B cell (primary cell): ENCODE results near the gene CATSPERZ. TPM values are rescaled to one million over a fixed set of nuclear protein-coding genes. Genes with fewer than 3 reads are reported as not detected.

Experiments
- ATAC-seq: fragments of 200-7000 bp; cut with Tn5 transposase; one replicate; pipeline ENCODE4 v1.10.0; 2021; ENCODE audit warnings: low read depth, mild to moderate bottlenecking, moderate number of reproducible peaks, moderate library complexity
- CTCF ChIA-PET: fragments of 350-600 bp; sonication (Branson Sonifier 250); formaldehyde crosslinking; loops from one replicate; lab custom pipeline; 2021; ENCODE audit warnings: antibody characterized with exemption, inconsistent platforms; lab: Charles Lee
- POLR2A ChIA-PET: fragments of 350-600 bp; sonication (Branson Sonifier 250); formaldehyde crosslinking; loops from one replicate; lab custom pipeline; 2021; ENCODE audit warnings: antibody characterized with exemption; lab: Charles Lee
- DNase-seq: peaks from one replicate; pipeline ENCODE4 v3.0.0; 2013
- H2AFZ ChIP-seq: 2 replicates; pipeline ENCODE4 v1.6.1; 2012; ENCODE audit warnings: mild to moderate bottlenecking, low read depth, low read length; ENCODE audit not compliant: insufficient read depth, poor library complexity, severe bottlenecking
- H3K27ac ChIP-seq, 2 donors: 1 replicate in 1 of 2; 2 replicates in 1 of 2; pipeline ENCODE4 v1.5.1; 2012 to 2013; ENCODE audit warnings: low read length in 2 of 2, mild to moderate bottlenecking in 2 of 2, moderate library complexity in 1 of 2
- H3K27me3 ChIP-seq, 4 experiments: fragments of 200-600 bp in 1 of 4; sonication (generic) in 1 of 4; replicated peaks in 1 of 4; 1 replicate in 2 of 4; 2 replicates in 2 of 4; pipeline versions ENCODE4 v1.6.1 to v1.7.0; 2013 to 2016; ENCODE audit warnings: low read length in 3 of 4, mild to moderate bottlenecking in 2 of 4, mixed read lengths in 1 of 4, moderate library complexity in 1 of 4; ENCODE audit not compliant: insufficient read depth in 4 of 4, control insufficient read depth in 3 of 4; ENCODE audit errors: control extremely low read depth in 1 of 4
- H3K36me3 ChIP-seq, 2 experiments: replicated peaks in 1 of 2; 1 replicate in 1 of 2; 2 replicates in 1 of 2; pipeline versions ENCODE4 v1.6.1 to v1.7.1; 2013; ENCODE audit warnings: low read length in 1 of 2; ENCODE audit not compliant: insufficient read depth in 2 of 2, control insufficient read depth in 1 of 2; ENCODE audit errors: control extremely low read depth in 1 of 2, extremely low read depth in 1 of 2
- H3K4me1 ChIP-seq, 2 donors: fragments of 200-600 bp in 1 of 2; sonication (generic) in 1 of 2; 1 replicate in 1 of 2; 2 replicates in 1 of 2; pipeline versions ENCODE4 v1.5.1 to v1.6.1; 2013 to 2017; ENCODE audit warnings: low read length in 2 of 2; ENCODE audit not compliant: control insufficient read depth in 2 of 2, insufficient read depth in 2 of 2
- H3K4me2 ChIP-seq: replicated peaks from 2 replicates; pipeline ENCODE3; 2012; ENCODE audit warnings: mild to moderate bottlenecking, low read depth, low read length; ENCODE audit not compliant: poor library complexity, severe bottlenecking
- H3K4me3 ChIP-seq, 5 experiments: fragments of 200-600 bp in 1 of 5; sonication (generic) in 1 of 5; 1 replicate in 3 of 5; 2 replicates in 2 of 5; pipeline versions ENCODE4 v1.5.1 to v1.7.0; 2011 to 2016; ENCODE audit warnings: low read length in 4 of 5, mild to moderate bottlenecking in 4 of 5, low read depth in 2 of 5, control low read depth in 1 of 5, moderate library complexity in 1 of 5; ENCODE audit not compliant: insufficient read depth in 1 of 5; ENCODE audit errors: control extremely low read depth in 1 of 5, extremely low read depth in 1 of 5
- H3K79me2 ChIP-seq: fragments of 200-600 bp; sonication (generic); one replicate; pipeline ENCODE4 v1.6.0; 2016; ENCODE audit warnings: low read length; ENCODE audit not compliant: control insufficient read depth, insufficient read depth
- H3K9ac ChIP-seq: fragments of 200-600 bp; sonication (generic); 2 replicates; pipeline ENCODE4 v1.6.1; 2017; ENCODE audit warnings: mild to moderate bottlenecking, low read length, moderate library complexity
- H3K9me3 ChIP-seq, 3 donors: one replicate each; pipeline versions ENCODE4 v1.6.1 to v1.7.1; 2013; ENCODE audit warnings: low read length in 2 of 3; ENCODE audit not compliant: control insufficient read depth in 2 of 3, insufficient read depth in 1 of 3; ENCODE audit errors: control extremely low read depth in 1 of 3
- H4K20me1 ChIP-seq: 2 replicates; pipeline ENCODE4 v1.6.0; 2012; ENCODE audit warnings: mild to moderate bottlenecking, low read length; ENCODE audit not compliant: insufficient read depth, control insufficient read depth, poor library complexity, severe bottlenecking
- H3K27ac Mint-ChIP-seq: one replicate; pipeline ENCODE4 v1.8.0; 2021; ENCODE audit warnings: mixed read lengths
- H3K27me3 Mint-ChIP-seq: one replicate; pipeline ENCODE4 v1.8.0; 2021; ENCODE audit warnings: mixed read lengths
- H3K4me1 Mint-ChIP-seq: one replicate; pipeline ENCODE4 v1.8.0; 2021; ENCODE audit warnings: mixed read lengths
- H3K4me3 Mint-ChIP-seq: one replicate; pipeline ENCODE4 v1.8.0; 2021; ENCODE audit warnings: mixed read lengths
- H3K9me3 Mint-ChIP-seq: one replicate; pipeline ENCODE4 v1.8.0; 2022; ENCODE audit warnings: mixed read lengths; ENCODE audit not compliant: insufficient read depth
- CTCF ChIP-seq: fragments of 200-600 bp; IDR thresholded peaks from one replicate; pipeline ENCODE4 v1.8.0; 2022; ENCODE audit warnings: antibody characterized with exemption, mild to moderate bottlenecking
- EZH2 ChIP-seq: IDR thresholded peaks from 2 replicates; pipeline ENCODE4 v1.6.1; 2012; ENCODE audit warnings: borderline replicate concordance, low read depth, mild to moderate bottlenecking, moderate library complexity, low read length; ENCODE audit not compliant: insufficient read depth, poor library complexity, severe bottlenecking
- WGBS: methylation state at CpG from one replicate; pipeline ENCODE4 v1.1.5; 2013; ENCODE audit warnings: missing lambda C conversion rate; ENCODE audit not compliant: insufficient coverage; 5-methylcytosine and 5-hydroxymethylcytosine counted together
- intact Hi-C: fragments of 100-400 bp; cut with micrococcal nuclease; formaldehyde crosslinking; loops from one replicate; pipeline ENCODE4 v1.10.0; 2022
- polyA plus RNA-seq: library from polyadenylated mRNA; depleted of rRNA; stranded (reverse); fragments of >200 nt; gene quantifications from 2 replicates; pipeline ENCODE4 v1.2.3, GENCODE V29; 2012
- total RNA-seq, 2 donors: library from RNA; stranded (reverse); fragments of 120-200 nt in 1 of 2; gene quantifications; 1 replicate in 1 of 2; 2 replicates in 1 of 2; pipeline versions ENCODE4 v1.2.3 to v1.2.4, GENCODE V29; 2013 to 2022

The CATSPERZ gene
- total and polyA plus RNA-seq, 2 donors (not counting 1 experiment from before 2014, with no cell fraction given): 0.39 TPM; not detected in 1

GRCh38 chr11:64305075-64305690 is 5.0 kb downstream of the CATSPERZ start, which contains the start of gene ESRRA:
Gene ESRRA, plus strand, starts transcription at chr11:64305524. Its CDS starts 1,656 bp downstream, at chr11:64307180.
- Mint-ChIP-seq H3K4me3 (peak within 1 kb of the TSS; percentile 98), H3K4me1 (peaks cover 29% of the 10 kb centered on the region), H3K27me3 (peaks cover 9% of the 10 kb centered on the region), H3K9me3 (no peaks in the 10 kb centered on the region), H3K27ac (peak within 1 kb of the TSS; percentile 95)
- ChIA-PET POLR2A (interaction anchor here (0.6 to 3.5 kb wide), 13 partner anchors 13 to 1698 kb away, joined by 3 to 21 read pairs (median 6); partner anchors contain the start of genes CCDC88B, FERMT3, FKBP2 and GPR137), CTCF (interaction anchor here (1.0 to 5.8 kb wide), 20 partner anchors 9 to 1552 kb away, joined by 3 to 243 read pairs (median 10); partner anchors contain the start of genes BAD, CCDC88B, FERMT3 and FKBP2)
- H3K36me3 ChIP-seq: peaks cover 0 to 6% of the 10 kb centered on the region in 2 experiments
- peaks cover 0 to 25% (median 8%) of the 10 kb centered on the region in 4 experiments for H3K27me3 ChIP-seq
- intact Hi-C loops: loop anchor here (1.0 to 10.0 kb wide), 7 partner anchors 12 to 470 kb away; partner anchors contain the start of genes CCDC88B, DNAJC4, FKBP2 and GPR137
- peak within 1 kb of the TSS; percentile 77 for H2AFZ ChIP-seq
- WGBS: under 1% methylated on average over 80 of the region's 81 CpGs
- peaks cover 0 to 14% (median 0%) of the 10 kb centered on the region in 3 donors for H3K9me3 ChIP-seq
- H3K4me2 ChIP-seq: peak within 1 kb of the TSS; percentile 97
- ATAC-seq (peak; percentile 75), DNase-seq (peak; percentile 99)
- H3K4me1 ChIP-seq: peaks cover 19 to 40% of the 10 kb centered on the region in 2 donors
- H3K27ac ChIP-seq: peak within 1 kb of the TSS; percentile 93 to 94
- H3K79me2 ChIP-seq: peaks cover 28% of the 10 kb centered on the region
- H3K4me3 ChIP-seq: peak within 1 kb of the TSS; percentile 78 to 88 (median 87)
- TF ChIP-seq EZH2 (no peak), CTCF (no peak)
- H3K9ac ChIP-seq: peak within 1 kb of the TSS; percentile 87
- peaks cover 18% of the 10 kb centered on the region for H4K20me1 ChIP-seq
